Esophagus squamous epithelium (tissue), 4 donors: ENCODE measurements around the gene EHD4.

ENCODE experiments used
- CTCF ChIP-seq, 6 experiments: fragments of 450-650 bp in 4 of 6; fragments of 200-600 bp in 2 of 6; sonication (generic) in 2 of 6; IDR thresholded peaks; one replicate each; pipeline ENCODE4 v1.5.1; 2016 to 2019; ENCODE audit warnings: antibody characterized with exemption in 6 of 6, mild to moderate bottlenecking in 4 of 6, moderate library complexity in 4 of 6
- POLR2A ChIP-seq, 4 donors: fragments of 450-650 bp; IDR thresholded peaks; one replicate each; pipeline ENCODE4 v1.6.1; 2017; ENCODE audit warnings: antibody characterized with exemption in 4 of 4, mild to moderate bottlenecking in 4 of 4, moderate library complexity in 3 of 4

DNA sequence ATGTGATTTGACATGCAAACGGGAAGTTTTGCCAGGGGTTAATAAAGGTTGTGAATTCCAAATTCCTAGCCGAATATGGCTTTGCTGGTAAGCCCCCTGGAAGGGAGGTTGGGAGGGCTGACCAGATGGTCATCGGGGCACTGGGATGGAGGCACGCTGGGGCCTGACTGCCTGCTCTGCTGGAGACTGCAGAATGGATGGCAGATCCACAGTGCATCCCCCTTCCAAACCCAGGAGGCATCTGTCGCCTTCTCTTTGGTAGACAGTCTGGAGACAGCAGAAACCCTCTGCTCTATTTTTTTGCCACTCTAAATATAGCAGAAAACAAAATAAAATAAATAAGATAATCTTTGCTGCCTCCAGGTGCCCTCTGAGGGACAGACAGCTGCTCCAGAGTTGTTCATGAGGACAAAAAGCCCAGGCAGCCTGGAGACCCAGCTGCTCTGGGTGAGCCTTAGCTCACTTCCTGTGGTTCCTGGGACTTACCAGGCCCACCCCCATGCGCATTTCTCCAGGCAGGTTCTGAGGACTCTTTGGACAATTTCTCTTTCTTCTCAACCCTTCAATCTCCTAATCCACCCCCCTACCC lies 72.4 kb downstream of the EHD4 start:
- TF ChIP-seq CTCF (IDR thresholded peaks at IDR 0.05) (no peak), POLR2A (IDR thresholded peaks at IDR 0.05) (no peak)
